Measurements from ENCODE around the gene TEX38. TPM values are rescaled to one million over a fixed set of nuclear protein-coding genes. Genes with fewer than 3 reads are reported as not detected.
A peak's percentile ranks its signal among the peaks of the same experiment; 100 is the strongest.

The TEX38 gene
- total and polyA plus RNA-seq, 10 of the 15 experiments (the other 5 are each of a cell fraction or from before 2014, with no cell fraction given) = 0.07 to 0.32 (median 0.15) TPM; not detected in 7

GRCh38 chr1:46657775-46658174 is 13.9 kb upstream of the TEX38 start:
- TF ChIP-seq CBX5 (IDR thresholded peaks at IDR 0.05; ENCODE audit: low read depth) (no peak), ZZZ3 (IDR thresholded peaks at IDR 0.05; ENCODE audit: control insufficient read depth, insufficient read length, low read depth) (no peak), MTA2 (IDR thresholded peaks at IDR 0.05; ENCODE audit: low read depth) (no peak), NBN (IDR thresholded peaks at IDR 0.05) (no peak), E2F4 (IDR thresholded peaks at IDR 0.05; ENCODE audit: low read depth, low read length) (no peak), HSF1 (IDR thresholded peaks at IDR 0.05; ENCODE audit: low read depth, low read length) (no peak)

More at GRCh38 chr1:46657775-46658174, 13.9 kb upstream of the TEX38 start:
- ChIA-PET CTCF (interaction anchor here (0.7 to 1.6 kb wide), 6 partner anchors 17 to 53 kb away, joined by 3 to 5 read pairs (median 4); partner anchors contain the start of gene MOB3C), SMC1A (ENCODE audit: uncharacterized antibody, unreplicated experiment) (interaction anchor here (1.9 kb wide), 1 partner anchor 10 kb away, joined by 6 read pairs; no protein-coding TSS in a partner anchor), RAD21 (ENCODE audit: unreplicated experiment) (interaction anchor here (1.4 kb wide), 1 partner anchor 10 kb away, joined by 8 read pairs; the partner anchor contains the start of gene ATPAF1), POLR2A (interaction anchor here (0.6 to 0.9 kb wide), 2 partner anchors 10 to 289 kb away, joined by 3 to 4 read pairs; no protein-coding TSS in a partner anchor)
- no TSS peak for BruUV-seq (replicated peaks)
- 47% methylated on average over 1 of the region's 1 CpG for WGBS (ENCODE audit: insufficient coverage, insufficient replicate concordance, low lambda C conversion rate, missing lambda C conversion rate)
- Histone ChIP-seq H3K79me2 (ENCODE audit: control insufficient read depth, insufficient read depth, low read length) (no peaks in the 10 kb centered on the region), H3K4me2 (ENCODE audit: control insufficient read depth, insufficient read depth) (no peak overlapping the region), H2AFZ (ENCODE audit: control insufficient read depth, low read depth, low read length) (no peak overlapping the region), H3K36me3 (ENCODE audit: control insufficient read depth in 2 of 2, insufficient read depth in 2 of 2, low read length in 1 of 2) (peaks cover 2 to 6% of the 10 kb centered on the region in 2 experiments; a peak in 3 of 4 replicates), H3K27me3 (replicated peaks in 1 of 2; ENCODE audit: control insufficient read depth in 2 of 2, insufficient read depth in 2 of 2, low read length in 1 of 2) (no peaks in the 10 kb centered on the region), H3K9ac (ENCODE audit: control insufficient read depth, insufficient read depth, low read length) (no peak overlapping the region), H3K9me3 (replicated peaks; ENCODE audit: control insufficient read depth, insufficient read depth, low read length) (peaks cover 2% of the 10 kb centered on the region; the same call in 2 of the 3 replicates), H4K20me1 (ENCODE audit: control insufficient read depth, insufficient read depth) (no peaks in the 10 kb centered on the region), H3K4me1 (ENCODE audit: control insufficient read depth, insufficient read depth, low read length) (peaks cover 18% of the 10 kb centered on the region), H3K27ac (ENCODE audit: control insufficient read depth, insufficient read depth) (no peak overlapping the region), H3K4me3 (no peak overlapping the region)
- FAIRE-seq (peak; percentile 35), ATAC-seq (no peak), DNase-seq (ENCODE audit: low read depth, low spot score) (no peak)
- intact Hi-C loops (cut with micrococcal nuclease; ENCODE audit: unreplicated experiment) = no loop called here
- in situ Hi-C loops (cut with MboI) = no loop called here

All from GM12878 (cell line).